KMS-11 (cell line): ENCODE measurements around the gene FILIP1.

Experiments
- H2AFZ ChIP-seq: fragments of 200-600 bp; sonication (generic); 2 replicates; pipeline ENCODE4 v1.6.1; 2016; ENCODE audit warnings: antibody characterized with exemption, mixed run types, low read depth
- H3K27ac ChIP-seq: fragments of 200-600 bp; sonication (generic); 2 replicates; pipeline ENCODE4 v1.6.1; 2016; ENCODE audit warnings: mild to moderate bottlenecking, mixed run types
- H3K27me3 ChIP-seq: fragments of 200-600 bp; sonication (generic); 2 replicates; pipeline ENCODE4 v1.6.1; 2017; ENCODE audit warnings: mild to moderate bottlenecking, low read depth, mixed run types, moderate library complexity; ENCODE audit not compliant: insufficient read depth
- H3K36me3 ChIP-seq: fragments of 200-600 bp; sonication (generic); 2 replicates; pipeline ENCODE4 v1.6.1; 2017; ENCODE audit warnings: mild to moderate bottlenecking, mixed run types; ENCODE audit not compliant: insufficient read depth
- H3K4me1 ChIP-seq: fragments of 200-600 bp; sonication (generic); 2 replicates; pipeline ENCODE4 v1.6.1; 2016; ENCODE audit warnings: mild to moderate bottlenecking, low read depth, mixed run types; ENCODE audit not compliant: poor library complexity, severe bottlenecking
- H3K4me2 ChIP-seq: fragments of 200-600 bp; sonication (generic); 2 replicates; pipeline ENCODE4 v1.7.0; 2016; ENCODE audit warnings: mild to moderate bottlenecking, mixed run types
- H3K4me3 ChIP-seq: fragments of 200-600 bp; sonication (generic); IDR thresholded peaks from 2 replicates; pipeline ENCODE4 v1.6.1; 2017; ENCODE audit warnings: low read depth, low read length, mixed read lengths; ENCODE audit not compliant: insufficient read depth
- H3K79me2 ChIP-seq: fragments of 200-600 bp; sonication (generic); 2 replicates; pipeline ENCODE4 v1.6.1; 2016; ENCODE audit warnings: low read depth, mixed run types; ENCODE audit not compliant: insufficient read depth
- H3K9ac ChIP-seq: fragments of 200-600 bp; sonication (generic); 2 replicates; pipeline ENCODE4 v1.6.1; 2016; ENCODE audit warnings: mild to moderate bottlenecking, mixed run types
- H4K20me1 ChIP-seq: fragments of 200-600 bp; sonication (generic); 2 replicates; pipeline ENCODE4 v1.6.1; 2016; ENCODE audit warnings: mild to moderate bottlenecking, mixed run types; ENCODE audit not compliant: insufficient read depth
- CTCF ChIP-seq: fragments of 200-600 bp; sonication (generic); conservative IDR thresholded peaks from 2 replicates; pipeline ENCODE4 v1.6.1; 2017; ENCODE audit warnings: low read depth, mild to moderate bottlenecking, antibody characterized with exemption, low read length, moderate library complexity, mixed read lengths

FILIP1 gene

GRCh38 chr6:75397656-75398465 lies 95.7 kb downstream of the FILIP1 start:
- no peak overlapping the region for H3K27ac ChIP-seq
- no peak for TF ChIP-seq CTCF
- no peaks in the 10 kb centered on the region for H3K27me3 ChIP-seq
- no peaks in the 10 kb centered on the region for H3K36me3 ChIP-seq
- no peak overlapping the region for H3K9ac ChIP-seq
- no peaks in the 10 kb centered on the region for H3K4me1 ChIP-seq
- no peaks in the 10 kb centered on the region for H3K79me2 ChIP-seq
- H2AFZ ChIP-seq: no peak overlapping the region
- H3K4me3 ChIP-seq: no peak overlapping the region
- no peak overlapping the region for H3K4me2 ChIP-seq
- no peaks in the 10 kb centered on the region for H4K20me1 ChIP-seq

DNA sequence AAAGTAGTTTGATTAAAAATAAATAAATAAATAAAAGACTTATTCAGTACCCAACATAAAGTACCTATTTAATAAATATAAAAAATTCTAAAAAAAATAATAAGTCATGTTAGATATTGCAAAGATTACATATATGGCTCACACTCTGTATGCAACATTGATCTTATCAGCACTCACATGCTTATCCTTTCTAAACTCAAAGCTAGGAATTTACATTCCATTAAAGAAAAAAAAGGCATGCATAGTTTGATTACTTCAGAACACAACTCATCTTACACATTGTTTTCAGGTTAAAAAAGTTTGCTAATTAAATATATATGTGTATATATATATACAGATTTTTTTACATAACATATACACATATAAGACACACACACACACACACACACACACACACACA lies 96.4 kb downstream of the FILIP1 start:
- Histone ChIP-seq H3K79me2 (no peaks in the 10 kb centered on the region), H3K4me3 (no peak overlapping the region), H3K36me3 (no peaks in the 10 kb centered on the region), H3K9ac (no peak overlapping the region), H3K27ac (no peak overlapping the region), H4K20me1 (no peaks in the 10 kb centered on the region), H3K4me2 (no peak overlapping the region), H3K27me3 (no peaks in the 10 kb centered on the region), H2AFZ (no peak overlapping the region), H3K4me1 (no peaks in the 10 kb centered on the region)
- no peak for TF ChIP-seq CTCF

- no peak for TF ChIP-seq CTCF
- no peak overlapping the region for H3K4me3 ChIP-seq
- H3K27me3 ChIP-seq: no peaks in the 10 kb centered on the region
- H3K4me1 ChIP-seq: no peaks in the 10 kb centered on the region
- no peaks in the 10 kb centered on the region for H4K20me1 ChIP-seq
- no peak overlapping the region for H3K9ac ChIP-seq
- H3K79me2 ChIP-seq: no peaks in the 10 kb centered on the region
- no peak overlapping the region for H3K27ac ChIP-seq
- no peak overlapping the region for H3K4me2 ChIP-seq
- no peaks in the 10 kb centered on the region for H3K36me3 ChIP-seq
- H2AFZ ChIP-seq: no peak overlapping the region
Observed at GRCh38 chr6:75396005-75396800, 97.4 kb downstream of the FILIP1 start.

DNA sequence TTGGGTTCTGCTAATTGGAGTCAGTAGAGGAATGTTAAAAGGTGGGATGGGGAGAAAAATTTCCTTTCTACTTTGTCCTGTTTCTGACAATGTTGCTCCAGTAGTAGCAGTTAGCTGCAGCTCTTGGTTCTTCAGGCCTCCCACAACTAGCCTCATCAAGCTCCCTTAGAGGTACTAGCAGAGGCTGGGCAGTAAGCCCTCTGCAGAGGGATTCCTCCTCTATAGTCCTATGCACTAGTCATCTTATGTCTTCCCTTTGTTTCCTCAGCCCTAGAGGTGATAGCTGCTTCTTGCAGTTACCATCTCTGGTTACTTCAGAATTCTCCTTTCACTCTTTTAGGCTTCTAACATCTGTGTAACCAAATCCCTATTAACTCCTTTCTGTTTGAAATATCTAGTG lies 99.8 kb downstream of the FILIP1 start:
- Histone ChIP-seq H3K4me2 (no peak overlapping the region), H4K20me1 (no peaks in the 10 kb centered on the region), H2AFZ (no peak overlapping the region), H3K9ac (no peak overlapping the region), H3K27me3 (no peaks in the 10 kb centered on the region), H3K4me3 (no peak overlapping the region), H3K4me1 (no peaks in the 10 kb centered on the region), H3K27ac (no peak overlapping the region), H3K79me2 (no peaks in the 10 kb centered on the region), H3K36me3 (no peaks in the 10 kb centered on the region)
- no peak for TF ChIP-seq CTCF
